Measurements from ENCODE around the gene LIN9.

LIN9 gene

DNA sequence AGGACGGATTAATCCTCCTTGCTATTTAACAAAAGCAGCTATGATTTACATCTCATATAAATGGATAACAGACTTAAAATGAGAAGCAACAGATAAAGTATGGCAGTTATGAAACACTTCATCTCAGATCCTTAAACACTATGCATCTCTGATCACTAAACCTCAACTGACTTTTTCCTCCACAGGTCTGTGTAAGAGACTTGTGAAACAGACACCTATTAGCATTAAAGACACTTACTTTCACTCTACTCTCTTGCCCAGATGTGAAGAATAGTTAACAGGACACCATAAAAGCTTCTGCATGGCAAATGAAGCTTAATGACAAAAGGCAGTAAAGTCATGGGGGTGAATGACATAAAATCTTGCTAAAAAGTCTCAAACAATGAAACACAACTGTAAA lies 6.2 kb downstream of the LIN9 start:
- no peak overlapping the region for H3K27ac ChIP-seq (ENCODE audit: low read depth, low read length)
- no peaks in the 10 kb centered on the region for H3K9me2 ChIP-seq (replicated peaks; ENCODE audit: insufficient read depth, low read length)
- no peak overlapping the region for H3K4me2 ChIP-seq (ENCODE audit: low read depth, low read length, poor library complexity, severe bottlenecking)
- H3K36me3 ChIP-seq (ENCODE audit: low read length), result peaks cover 9% of the 10 kb centered on the region; the same call in 1 of the 2 replicates
- peaks cover 7% of the 10 kb centered on the region; the same call in 1 of the 2 replicates for H3F3A ChIP-seq (ENCODE audit: insufficient read depth)
- H3K9me3 ChIP-seq (ENCODE audit: insufficient read depth, low read length), result no peaks in the 10 kb centered on the region
- H3K9ac ChIP-seq (ENCODE audit: low read length), result no peak overlapping the region
- H3K79me2 ChIP-seq (ENCODE audit: insufficient read depth, low read length), result peaks cover 72% of the 10 kb centered on the region
- H4K20me1 ChIP-seq (ENCODE audit: low read depth, low read length), result no peaks in the 10 kb centered on the region
- no peak overlapping the region for H3K4me3 ChIP-seq (ENCODE audit: insufficient read depth, low read length, poor library complexity, severe bottlenecking)
- TF ChIP-seq, protein P1, sequence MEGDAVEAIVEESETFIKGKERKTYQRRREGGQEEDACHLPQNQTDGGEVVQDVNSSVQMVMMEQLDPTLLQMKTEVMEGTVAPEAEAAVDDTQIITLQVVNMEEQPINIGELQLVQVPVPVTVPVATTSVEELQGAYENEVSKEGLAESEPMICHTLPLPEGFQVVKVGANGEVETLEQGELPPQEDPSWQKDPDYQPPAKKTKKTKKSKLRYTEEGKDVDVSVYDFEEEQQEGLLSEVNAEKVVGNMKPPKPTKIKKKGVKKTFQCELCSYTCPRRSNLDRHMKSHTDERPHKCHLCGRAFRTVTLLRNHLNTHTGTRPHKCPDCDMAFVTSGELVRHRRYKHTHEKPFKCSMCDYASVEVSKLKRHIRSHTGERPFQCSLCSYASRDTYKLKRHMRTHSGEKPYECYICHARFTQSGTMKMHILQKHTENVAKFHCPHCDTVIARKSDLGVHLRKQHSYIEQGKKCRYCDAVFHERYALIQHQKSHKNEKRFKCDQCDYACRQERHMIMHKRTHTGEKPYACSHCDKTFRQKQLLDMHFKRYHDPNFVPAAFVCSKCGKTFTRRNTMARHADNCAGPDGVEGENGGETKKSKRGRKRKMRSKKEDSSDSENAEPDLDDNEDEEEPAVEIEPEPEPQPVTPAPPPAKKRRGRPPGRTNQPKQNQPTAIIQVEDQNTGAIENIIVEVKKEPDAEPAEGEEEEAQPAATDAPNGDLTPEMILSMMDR (IDR thresholded peaks at IDR 0.05; ENCODE audit: insufficient read depth, low read length, poor library complexity, severe bottlenecking), result no peak
- TF ChIP-seq EZH2phosphoT487 (conservative IDR thresholded peaks at IDR 0.05; ENCODE audit: low read length), result no peak
- H3K27me3 ChIP-seq (ENCODE audit: low read length), result no peaks in the 10 kb centered on the region
- H2AFZ ChIP-seq (ENCODE audit: low read depth, low read length, severe bottlenecking), result no peak overlapping the region

DNA sequence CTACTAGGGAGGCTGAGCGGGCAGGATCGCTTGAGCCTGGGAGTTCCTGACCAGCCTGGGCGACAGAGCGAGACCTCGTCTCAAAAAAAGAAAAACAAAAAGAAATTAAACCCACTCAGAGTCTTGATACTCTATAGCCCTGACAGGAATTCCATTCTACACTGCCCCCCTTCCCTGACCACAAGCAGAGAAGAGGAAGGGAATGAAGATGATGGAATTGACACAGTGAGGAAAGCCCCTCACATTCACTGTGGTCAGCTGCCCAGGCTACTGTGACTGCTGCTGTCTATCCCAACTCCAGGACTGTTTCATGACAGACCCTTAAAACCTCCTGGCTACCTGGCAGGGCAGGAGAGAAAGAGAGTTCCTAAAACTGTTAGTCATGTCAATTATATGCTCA lies 12.1 kb downstream of the LIN9 start:
- Histone ChIP-seq H3K9me2 (replicated peaks; ENCODE audit: insufficient read depth, low read length) (no peaks in the 10 kb centered on the region), H3K4me3 (ENCODE audit: insufficient read depth, low read length, poor library complexity, severe bottlenecking) (no peak overlapping the region), H3K27ac (ENCODE audit: low read depth, low read length) (no peak overlapping the region), H3K9ac (ENCODE audit: low read length) (no peak overlapping the region), H3F3A (ENCODE audit: insufficient read depth) (0 out of 2 replicates have a peak, but pooled peaks cover 3% of the 10 kb centered on the region), H3K4me2 (ENCODE audit: low read depth, low read length, poor library complexity, severe bottlenecking) (no peak overlapping the region), H4K20me1 (ENCODE audit: low read depth, low read length) (no peaks in the 10 kb centered on the region), H3K9me3 (ENCODE audit: insufficient read depth, low read length) (no peaks in the 10 kb centered on the region), H3K36me3 (ENCODE audit: low read length) (peaks cover 26% of the 10 kb centered on the region; the same call in 1 of the 2 replicates), H3K27me3 (ENCODE audit: low read length) (no peaks in the 10 kb centered on the region), H3K79me2 (ENCODE audit: insufficient read depth, low read length) (peaks cover 19% of the 10 kb centered on the region), H2AFZ (ENCODE audit: low read depth, low read length, severe bottlenecking) (no peak overlapping the region)
- TF ChIP-seq, protein P1 (IDR thresholded peaks at IDR 0.05; ENCODE audit: insufficient read depth, low read length, poor library complexity, severe bottlenecking), result no peak
- TF ChIP-seq EZH2phosphoT487 (conservative IDR thresholded peaks at IDR 0.05; ENCODE audit: low read length), result no peak

DNA sequence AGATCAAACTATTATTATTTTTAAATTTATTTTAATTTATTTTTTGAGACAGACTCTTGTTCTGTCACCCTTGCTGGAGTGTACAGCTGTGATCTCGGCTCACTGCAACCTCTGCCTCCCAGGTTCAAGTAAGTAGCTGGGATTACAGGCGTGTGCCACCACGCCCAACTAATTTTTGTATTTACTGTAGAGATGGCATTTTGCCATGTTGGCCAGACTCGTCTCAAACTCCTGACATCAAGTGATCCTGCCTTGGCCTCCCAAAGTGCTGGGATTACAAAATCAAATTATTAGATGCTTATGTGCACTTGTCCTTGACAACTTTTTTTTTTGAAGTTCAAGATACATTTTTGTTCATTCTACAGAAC lies 15.4 kb downstream of the LIN9 start:
- Histone ChIP-seq H3K4me2 (ENCODE audit: low read depth, low read length, poor library complexity, severe bottlenecking) (no peak overlapping the region), H3K9me2 (replicated peaks; ENCODE audit: insufficient read depth, low read length) (no peaks in the 10 kb centered on the region), H3K4me3 (ENCODE audit: insufficient read depth, low read length, poor library complexity, severe bottlenecking) (no peak overlapping the region), H3K27ac (ENCODE audit: low read depth, low read length) (no peak overlapping the region), H2AFZ (ENCODE audit: low read depth, low read length, severe bottlenecking) (no peak overlapping the region), H3F3A (ENCODE audit: insufficient read depth) (peaks cover 6% of the 10 kb centered on the region; the same call in 1 of the 2 replicates), H3K79me2 (ENCODE audit: insufficient read depth, low read length) (peaks cover 5% of the 10 kb centered on the region), H3K9ac (ENCODE audit: low read length) (no peak overlapping the region), H3K9me3 (ENCODE audit: insufficient read depth, low read length) (no peaks in the 10 kb centered on the region), H4K20me1 (ENCODE audit: low read depth, low read length) (no peaks in the 10 kb centered on the region), H3K27me3 (ENCODE audit: low read length) (no peaks in the 10 kb centered on the region), H3K36me3 (ENCODE audit: low read length) (peaks cover 22% of the 10 kb centered on the region; the same call in 1 of the 2 replicates)
- TF ChIP-seq, protein P1 (IDR thresholded peaks at IDR 0.05; ENCODE audit: insufficient read depth, low read length, poor library complexity, severe bottlenecking), result no peak
- no peak for TF ChIP-seq EZH2phosphoT487 (conservative IDR thresholded peaks at IDR 0.05; ENCODE audit: low read length)

All from SU-DHL-6 (cell line).